GM13976 (cell line): ENCODE data around the gene FRY.

Source experiments
- DNase-seq: peaks from one replicate; pipeline ENCODE4 v3.0.0; 2012; ENCODE audit warnings: low spot score
- CTCF ChIP-seq: IDR thresholded peaks from 2 replicates; pipeline ENCODE4 v1.5.1; 2012; ENCODE audit warnings: borderline replicate concordance, mild to moderate bottlenecking; ENCODE audit not compliant: insufficient read depth; ENCODE audit errors: extremely low read depth, missing control alignments, control extremely low read depth
- in situ Hi-C: fragments of 300-500 bp; cut with MboI; formaldehyde crosslinking; loops from one replicate; pipeline ENCODE4 v1.12.0; 2022; ENCODE audit warnings: low sequenced_read_pairs, mixed read lengths, inconsistent platforms; ENCODE audit not compliant: unreplicated experiment

FRY gene

GRCh38 chr13:32150794-32151193, 119.2 kb downstream of the FRY start:
- no peak for DNase-seq
- no peak for TF ChIP-seq CTCF
- in situ Hi-C loops: no loop called here

GRCh38 chr13:32151240-32151639, 119.7 kb downstream of the FRY start:
- no peak for TF ChIP-seq CTCF
- no peak for DNase-seq
- in situ Hi-C loops: no loop called here

- DNase-seq: no peak
- no peak for TF ChIP-seq CTCF
- in situ Hi-C loops: no loop called here
Measured at GRCh38 chr13:32153056-32153455, 121.5 kb downstream of the FRY start.

GRCh38 chr13:32159137-32159869, 127.7 kb downstream of the FRY start:
- no peak for DNase-seq
- no peak for TF ChIP-seq CTCF
- in situ Hi-C loops: no loop called here

- in situ Hi-C loops: no loop called here
- TF ChIP-seq CTCF: no peak
- DNase-seq: no peak
Measured at GRCh38 chr13:32162395-32163005, 130.9 kb downstream of the FRY start.

GRCh38 chr13:32164622-32165268, 133.2 kb downstream of the FRY start:
- no peak for TF ChIP-seq CTCF
- peak; percentile 14 for DNase-seq
- in situ Hi-C loops: no loop called here
